Measurements from ENCODE around the gene GRIN3B. TPM values are rescaled to one million over a fixed set of nuclear protein-coding genes. Genes with fewer than 3 reads are reported as not detected.
A peak's percentile ranks its signal among the peaks of the same experiment; 100 is the strongest.

The GRIN3B gene
- total RNA-seq, 1 donor from 2014 or later, result 0.95 TPM

DNA sequence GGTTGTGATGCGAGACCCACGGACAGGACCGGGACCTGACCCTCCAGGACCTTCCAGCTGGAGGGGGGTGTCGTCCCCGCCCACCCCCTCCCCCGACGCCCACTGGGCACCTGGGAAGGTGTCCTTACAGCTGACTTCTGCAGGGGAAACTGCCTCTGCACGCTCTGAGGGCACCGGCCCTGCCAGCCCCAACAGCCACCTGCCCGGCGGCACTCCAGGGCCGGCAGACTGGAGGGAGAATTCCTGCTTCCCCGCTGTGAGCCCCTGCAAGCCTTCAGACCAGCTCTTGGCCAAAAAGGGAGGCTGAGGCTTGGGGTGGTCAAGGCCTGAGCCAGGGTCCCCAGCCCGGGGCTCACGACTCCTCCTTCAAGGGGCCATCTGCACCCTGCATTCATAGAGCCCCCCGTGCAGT, 27.4 kb downstream of the GRIN3B start:
- H3K9me3 Mint-ChIP-seq (ENCODE audit: unreplicated experiment), result no peaks in the 10 kb centered on the region
- DNase-seq (ENCODE audit: low spot score), result no peak

DNA sequence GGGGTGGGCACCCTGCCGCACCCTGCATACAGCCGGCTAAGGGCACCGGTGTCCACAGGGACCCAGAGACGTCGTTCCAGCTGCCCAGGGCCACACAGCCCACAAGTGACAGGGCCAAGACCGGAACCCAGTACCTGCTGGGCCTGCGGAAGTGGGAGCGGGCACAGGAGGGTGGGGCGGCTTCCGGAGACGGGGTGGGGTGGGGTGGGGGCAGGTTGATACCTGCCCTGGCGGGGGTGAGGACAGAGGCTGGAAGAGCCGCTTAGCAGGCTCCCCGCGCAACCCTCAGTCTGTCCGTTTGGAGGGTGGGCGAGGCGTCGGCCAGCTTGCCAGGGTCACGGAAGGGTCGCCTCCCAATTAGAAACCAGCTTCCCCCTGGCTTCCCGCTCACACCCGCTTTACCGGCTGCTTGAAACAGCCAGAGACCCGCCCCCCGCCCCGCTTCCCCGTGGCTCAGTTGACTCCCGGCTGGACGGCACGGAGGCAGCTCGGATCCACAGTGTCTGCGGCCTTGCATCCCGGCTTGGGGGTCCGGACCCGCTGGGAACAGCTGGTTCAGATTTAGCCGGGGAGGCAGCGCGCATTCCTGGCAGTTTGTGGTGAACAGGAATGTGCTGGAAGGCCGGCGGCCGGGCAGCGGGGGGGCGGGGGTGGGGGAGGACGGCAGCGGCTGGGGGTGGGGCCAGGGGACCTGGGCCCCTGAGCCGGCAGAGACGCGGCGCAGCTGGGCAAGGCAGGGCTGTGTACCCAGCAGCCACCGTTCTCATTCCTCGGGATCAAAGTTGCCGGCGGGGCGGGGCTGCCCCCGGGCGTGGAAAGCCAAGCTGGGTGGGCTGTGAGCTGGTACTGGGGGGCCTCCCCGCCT, 28.1 kb downstream of the GRIN3B start:
- peaks cover 2% of the 10 kb centered on the region for H3K36me3 Mint-ChIP-seq (ENCODE audit: low read depth, unreplicated experiment)
- H3K4me3 Mint-ChIP-seq (ENCODE audit: unreplicated experiment), result peak overlapping the region; percentile 88
- H3K4me1 Mint-ChIP-seq (ENCODE audit: unreplicated experiment), result peaks cover 5% of the 10 kb centered on the region
- no peaks in the 10 kb centered on the region for H3K9me3 Mint-ChIP-seq (ENCODE audit: unreplicated experiment)
- H3K27ac Mint-ChIP-seq (ENCODE audit: unreplicated experiment), result no peak overlapping the region
- peaks cover 16% of the 10 kb centered on the region for H3K27me3 Mint-ChIP-seq (ENCODE audit: unreplicated experiment)
- TF ChIP-seq, protein P1, sequence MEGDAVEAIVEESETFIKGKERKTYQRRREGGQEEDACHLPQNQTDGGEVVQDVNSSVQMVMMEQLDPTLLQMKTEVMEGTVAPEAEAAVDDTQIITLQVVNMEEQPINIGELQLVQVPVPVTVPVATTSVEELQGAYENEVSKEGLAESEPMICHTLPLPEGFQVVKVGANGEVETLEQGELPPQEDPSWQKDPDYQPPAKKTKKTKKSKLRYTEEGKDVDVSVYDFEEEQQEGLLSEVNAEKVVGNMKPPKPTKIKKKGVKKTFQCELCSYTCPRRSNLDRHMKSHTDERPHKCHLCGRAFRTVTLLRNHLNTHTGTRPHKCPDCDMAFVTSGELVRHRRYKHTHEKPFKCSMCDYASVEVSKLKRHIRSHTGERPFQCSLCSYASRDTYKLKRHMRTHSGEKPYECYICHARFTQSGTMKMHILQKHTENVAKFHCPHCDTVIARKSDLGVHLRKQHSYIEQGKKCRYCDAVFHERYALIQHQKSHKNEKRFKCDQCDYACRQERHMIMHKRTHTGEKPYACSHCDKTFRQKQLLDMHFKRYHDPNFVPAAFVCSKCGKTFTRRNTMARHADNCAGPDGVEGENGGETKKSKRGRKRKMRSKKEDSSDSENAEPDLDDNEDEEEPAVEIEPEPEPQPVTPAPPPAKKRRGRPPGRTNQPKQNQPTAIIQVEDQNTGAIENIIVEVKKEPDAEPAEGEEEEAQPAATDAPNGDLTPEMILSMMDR (IDR thresholded peaks at IDR 0.05; ENCODE audit: unreplicated experiment), result no peak
- DNase-seq (ENCODE audit: low spot score), result peak; percentile 60

More for the DNA sequence above, 27.4 kb downstream of the GRIN3B start:
- peaks cover 11% of the 10 kb centered on the region for H3K27me3 Mint-ChIP-seq (ENCODE audit: unreplicated experiment)
- H3K27ac Mint-ChIP-seq (ENCODE audit: unreplicated experiment), result no peak overlapping the region
- peak overlapping the region; percentile 96 for H3K4me3 Mint-ChIP-seq (ENCODE audit: unreplicated experiment)
- H3K36me3 Mint-ChIP-seq (ENCODE audit: low read depth, unreplicated experiment), result no peaks in the 10 kb centered on the region
- TF ChIP-seq, protein P1 (IDR thresholded peaks at IDR 0.05; ENCODE audit: unreplicated experiment), result no peak
- H3K4me1 Mint-ChIP-seq (ENCODE audit: unreplicated experiment), result peaks cover 5% of the 10 kb centered on the region

DNA sequence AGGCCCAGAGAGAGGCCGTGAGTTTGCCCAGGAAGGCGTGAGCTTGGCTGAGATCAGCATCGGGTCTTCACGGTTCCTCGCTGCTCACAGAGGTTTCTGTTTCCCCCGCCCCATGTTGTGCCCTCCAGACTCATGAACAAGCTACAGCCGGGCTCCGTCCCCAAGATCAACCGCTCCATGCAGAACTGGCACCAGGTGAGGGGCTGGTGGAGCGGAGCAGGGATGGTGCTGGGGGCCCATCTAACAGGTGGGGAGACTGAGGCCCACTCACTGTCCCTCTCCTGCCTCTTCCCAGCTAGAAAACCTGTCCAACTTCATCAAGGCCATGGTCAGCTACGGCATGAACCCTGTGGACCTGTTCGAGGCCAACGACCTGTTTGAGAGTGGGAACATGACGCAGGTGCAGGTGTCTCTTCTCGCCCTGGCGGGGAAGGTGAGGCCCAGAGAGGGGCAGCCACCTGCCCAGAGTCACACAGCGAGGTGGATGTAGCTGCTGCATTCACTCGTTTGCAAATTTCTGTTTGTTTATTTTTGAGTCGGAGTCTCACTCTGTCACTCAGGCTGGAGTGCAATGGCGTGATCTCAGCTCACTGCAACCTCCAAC, 32.1 kb downstream of the GRIN3B start:
- Mint-ChIP-seq H3K4me3 (ENCODE audit: unreplicated experiment) (peak overlapping the region; percentile 42), H3K9me3 (ENCODE audit: unreplicated experiment) (no peaks in the 10 kb centered on the region), H3K27ac (ENCODE audit: unreplicated experiment) (no peak overlapping the region), H3K27me3 (ENCODE audit: unreplicated experiment) (peaks cover 23% of the 10 kb centered on the region), H3K4me1 (ENCODE audit: unreplicated experiment) (peaks cover 5% of the 10 kb centered on the region), H3K36me3 (ENCODE audit: low read depth, unreplicated experiment) (peaks cover 13% of the 10 kb centered on the region)
- TF ChIP-seq, protein P1 (IDR thresholded peaks at IDR 0.05; ENCODE audit: unreplicated experiment), result no peak
- no peak for DNase-seq (ENCODE audit: low spot score)

DNA sequence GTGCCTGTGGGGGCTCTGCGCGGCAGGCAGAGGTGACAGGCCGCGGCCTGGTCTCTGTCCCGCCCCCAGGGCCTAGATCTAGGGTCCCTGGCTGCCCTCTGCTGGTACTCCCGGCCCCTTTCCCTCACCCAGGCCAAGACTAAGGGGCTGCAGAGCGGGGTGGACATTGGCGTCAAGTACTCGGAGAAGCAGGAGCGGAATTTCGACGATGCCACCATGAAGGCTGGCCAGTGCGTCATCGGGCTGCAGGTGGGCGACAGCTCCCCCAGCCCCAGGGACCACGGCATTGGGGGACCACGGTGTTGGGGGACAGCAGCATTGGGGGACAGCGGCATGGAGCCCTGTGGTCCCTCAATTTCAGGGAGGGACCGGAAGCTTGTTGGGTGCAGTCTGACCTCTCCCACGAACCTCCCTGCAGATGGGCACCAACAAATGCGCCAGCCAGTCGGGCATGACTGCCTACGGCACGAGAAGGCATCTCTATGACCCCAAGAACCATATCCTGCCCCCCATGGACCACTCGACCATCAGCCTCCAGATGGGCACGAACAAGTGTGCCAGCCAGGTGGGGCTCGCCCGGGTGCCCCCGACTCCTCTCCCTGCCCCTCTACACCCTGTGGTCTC, 35.9 kb downstream of the GRIN3B start:
- no peak for DNase-seq (ENCODE audit: low spot score)
- H3K4me3 Mint-ChIP-seq (ENCODE audit: unreplicated experiment), result peak overlapping the region; percentile 74
- H3K9me3 Mint-ChIP-seq (ENCODE audit: unreplicated experiment), result no peaks in the 10 kb centered on the region
- H3K27me3 Mint-ChIP-seq (ENCODE audit: unreplicated experiment), result peaks cover 36% of the 10 kb centered on the region
- peaks cover 32% of the 10 kb centered on the region for H3K36me3 Mint-ChIP-seq (ENCODE audit: low read depth, unreplicated experiment)
- H3K27ac Mint-ChIP-seq (ENCODE audit: unreplicated experiment), result no peak overlapping the region
- peaks cover 17% of the 10 kb centered on the region for H3K4me1 Mint-ChIP-seq (ENCODE audit: unreplicated experiment)
- TF ChIP-seq, protein P1 (IDR thresholded peaks at IDR 0.05; ENCODE audit: unreplicated experiment), result no peak

Data from endothelial cell (in vitro differentiated cells).